22Rv1 (cell line): ENCODE results near the gene SND1.

ENCODE experiments used
- H3K27ac ChIP-seq: fragments of 450-650 bp; 2 replicates; pipeline ENCODE4 v1.5.1; 2017
- ZFX ChIP-seq: fragments of 450-650 bp; IDR thresholded peaks from 2 replicates; pipeline ENCODE4 v1.6.1; 2017; ENCODE audit warnings: antibody characterized with exemption, borderline replicate concordance
- TF ChIP-seq, protein P1 (sequence below): fragments of 450-650 bp; IDR thresholded peaks from 2 replicates; pipeline ENCODE4 v1.5.1; 2017; ENCODE audit warnings: mild to moderate bottlenecking

SND1 gene

DNA sequence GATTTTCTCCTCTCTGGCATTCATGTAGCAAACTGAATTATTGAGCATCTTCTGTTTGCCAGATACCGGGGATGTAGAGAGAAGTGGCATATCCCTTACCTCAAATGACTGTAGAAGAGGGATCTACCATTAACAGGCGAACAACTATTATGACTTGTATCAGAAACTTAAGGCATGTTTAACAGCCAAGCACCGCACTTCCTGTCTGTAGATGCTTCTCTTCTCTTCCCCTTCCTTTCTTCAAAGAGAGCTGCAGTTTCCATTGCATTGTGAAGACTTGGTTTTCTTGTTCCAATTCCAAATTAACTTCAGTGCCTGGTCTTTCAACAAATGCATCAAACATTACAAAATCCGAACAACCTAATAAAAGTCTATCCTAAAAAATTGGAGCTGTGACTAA lies 330.0 kb downstream of the SND1 start:
- H3K27ac ChIP-seq: no peak overlapping the region
- no peak for TF ChIP-seq ZFX
- TF ChIP-seq, protein P1, sequence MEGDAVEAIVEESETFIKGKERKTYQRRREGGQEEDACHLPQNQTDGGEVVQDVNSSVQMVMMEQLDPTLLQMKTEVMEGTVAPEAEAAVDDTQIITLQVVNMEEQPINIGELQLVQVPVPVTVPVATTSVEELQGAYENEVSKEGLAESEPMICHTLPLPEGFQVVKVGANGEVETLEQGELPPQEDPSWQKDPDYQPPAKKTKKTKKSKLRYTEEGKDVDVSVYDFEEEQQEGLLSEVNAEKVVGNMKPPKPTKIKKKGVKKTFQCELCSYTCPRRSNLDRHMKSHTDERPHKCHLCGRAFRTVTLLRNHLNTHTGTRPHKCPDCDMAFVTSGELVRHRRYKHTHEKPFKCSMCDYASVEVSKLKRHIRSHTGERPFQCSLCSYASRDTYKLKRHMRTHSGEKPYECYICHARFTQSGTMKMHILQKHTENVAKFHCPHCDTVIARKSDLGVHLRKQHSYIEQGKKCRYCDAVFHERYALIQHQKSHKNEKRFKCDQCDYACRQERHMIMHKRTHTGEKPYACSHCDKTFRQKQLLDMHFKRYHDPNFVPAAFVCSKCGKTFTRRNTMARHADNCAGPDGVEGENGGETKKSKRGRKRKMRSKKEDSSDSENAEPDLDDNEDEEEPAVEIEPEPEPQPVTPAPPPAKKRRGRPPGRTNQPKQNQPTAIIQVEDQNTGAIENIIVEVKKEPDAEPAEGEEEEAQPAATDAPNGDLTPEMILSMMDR: no peak

DNA sequence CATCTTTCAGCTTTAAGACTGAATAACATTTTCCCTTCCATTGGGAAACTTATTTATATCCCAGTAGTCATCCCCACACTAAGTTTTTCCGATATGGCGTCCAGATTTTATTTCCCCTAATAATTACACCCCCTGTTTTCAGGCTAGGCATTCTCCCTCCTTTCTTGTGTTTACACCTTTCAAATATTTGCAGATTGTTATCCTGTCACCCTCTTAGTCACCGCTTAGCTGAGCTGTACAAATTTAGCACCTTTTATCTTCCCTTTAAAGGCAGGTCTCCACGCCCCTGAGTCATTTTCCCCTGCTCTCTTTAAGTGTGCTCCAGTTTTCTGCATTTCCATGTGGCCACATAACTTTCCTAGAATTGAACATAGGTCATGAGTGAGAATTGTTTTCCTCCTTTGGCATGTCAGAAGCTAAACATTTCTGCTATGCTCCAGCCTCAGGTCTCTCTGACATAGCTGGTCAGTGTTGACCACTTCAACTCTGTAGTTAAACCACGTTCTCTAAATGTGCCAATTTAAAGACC lies 331.9 kb downstream of the SND1 start:
- no peak overlapping the region for H3K27ac ChIP-seq

DNA sequence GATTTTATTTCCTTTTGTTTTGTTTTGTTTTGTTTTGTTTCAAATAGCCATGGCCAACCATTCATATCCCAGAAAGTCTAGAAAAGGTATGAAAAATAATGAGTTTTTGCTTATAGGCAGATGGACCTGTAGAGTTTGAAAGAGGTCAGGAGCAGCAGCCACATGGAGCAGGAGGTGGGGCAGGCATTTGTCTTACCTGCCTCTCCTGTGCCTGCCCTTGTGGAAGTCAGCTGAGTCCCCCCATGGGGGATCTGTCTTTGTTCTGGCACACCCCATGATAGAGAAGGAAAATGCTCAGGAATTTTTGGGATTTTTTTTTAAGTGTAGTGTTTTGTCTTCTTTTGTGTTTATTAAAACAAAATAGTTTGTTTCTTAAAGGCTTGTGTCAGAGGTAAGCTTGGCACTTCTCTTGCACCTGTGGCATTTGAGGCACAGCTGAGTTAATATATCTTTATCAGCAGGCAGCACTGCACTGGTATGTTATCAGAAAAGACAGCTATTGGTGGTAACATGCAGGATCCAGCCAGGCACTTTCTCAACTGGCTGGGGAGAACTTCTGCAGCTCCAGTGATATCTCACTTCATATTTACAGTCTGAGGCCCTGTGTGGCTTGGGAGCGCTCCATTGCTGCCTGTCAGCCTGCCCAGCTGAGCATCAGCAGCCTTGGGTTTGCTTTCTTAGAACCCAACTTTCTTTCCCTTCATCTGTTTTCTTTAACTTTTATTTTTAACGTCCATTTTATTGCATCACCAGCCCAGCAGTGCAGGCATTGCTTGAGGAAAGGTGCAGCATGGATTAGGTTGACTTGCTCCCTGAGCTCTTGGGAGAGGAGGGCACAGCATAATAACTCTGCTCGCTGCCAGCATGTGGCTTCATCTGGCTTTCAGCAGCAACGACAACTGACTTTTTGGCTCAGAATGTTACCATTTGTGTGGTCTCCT lies 334.9 kb downstream of the SND1 start:
- TF ChIP-seq ZFX: no peak
- TF ChIP-seq, protein P1: no peak

More for the DNA sequence above, 331.9 kb downstream of the SND1 start:
- no peak for TF ChIP-seq ZFX
- TF ChIP-seq, protein P1: no peak

DNA sequence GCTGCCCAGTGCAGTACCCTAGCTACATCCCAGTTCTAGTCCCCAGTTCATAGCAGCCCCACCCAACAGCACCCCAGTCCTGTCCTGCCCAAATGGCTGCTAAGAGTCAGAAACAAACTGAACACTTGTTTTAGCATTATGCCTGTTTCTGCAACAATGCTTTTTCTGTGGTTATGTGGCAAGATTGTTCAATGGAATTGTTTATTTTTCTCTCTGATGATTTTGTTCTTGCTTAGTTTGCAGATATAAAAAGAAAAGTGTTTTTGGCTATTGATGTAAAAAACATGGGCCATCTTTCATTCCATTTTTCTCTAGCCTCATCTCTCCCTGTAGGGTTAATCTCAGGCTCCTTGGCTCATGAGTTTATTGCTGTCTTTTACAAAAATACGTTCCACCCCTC lies 336.8 kb downstream of the SND1 start:
- TF ChIP-seq, protein P1: no peak
- no peak for TF ChIP-seq ZFX
- no peak overlapping the region for H3K27ac ChIP-seq

More for the DNA sequence above, 334.9 kb downstream of the SND1 start:
- H3K27ac ChIP-seq: no peak overlapping the region

DNA sequence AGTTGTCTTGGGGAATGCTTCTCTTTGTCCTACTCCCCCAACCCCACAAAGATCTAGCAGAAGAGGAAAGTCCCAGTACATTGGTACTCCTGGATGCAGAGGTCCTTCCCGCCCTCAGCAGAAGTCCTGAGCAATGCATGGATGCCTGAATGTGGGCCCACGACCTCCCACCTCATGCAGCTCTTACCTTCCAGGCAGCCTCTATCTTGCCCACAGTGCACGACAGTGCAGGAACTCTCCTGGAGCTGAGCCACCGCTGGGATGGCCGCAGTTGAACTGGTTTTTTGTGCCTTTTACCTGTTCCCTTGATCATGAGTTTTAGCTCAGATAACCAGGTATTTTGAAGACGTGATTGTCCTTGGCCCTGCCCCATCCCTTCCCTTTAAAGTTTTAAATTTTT lies 341.3 kb downstream of the SND1 start:
- no peak overlapping the region for H3K27ac ChIP-seq
- no peak for TF ChIP-seq ZFX
- TF ChIP-seq, protein P1: no peak

DNA sequence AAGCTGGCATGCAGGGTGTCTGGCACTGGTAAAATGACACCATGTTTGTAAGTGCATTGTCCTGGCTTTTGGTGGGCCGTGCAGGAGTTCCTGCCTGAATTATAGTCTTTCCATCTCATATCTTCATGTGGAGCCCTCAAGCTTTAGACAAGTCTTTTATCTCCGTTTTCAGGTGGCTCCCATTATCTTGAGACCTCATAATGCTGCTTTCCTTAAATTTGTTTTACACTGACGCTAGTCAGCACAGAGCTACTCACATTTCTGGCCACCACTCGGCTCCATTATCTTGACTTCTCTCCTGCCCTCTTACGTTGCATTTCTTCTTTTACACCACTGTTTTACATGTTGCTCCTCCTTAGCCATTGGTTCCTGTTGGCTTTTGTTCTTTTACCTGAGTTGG lies 342.0 kb downstream of the SND1 start:
- H3K27ac ChIP-seq: no peak overlapping the region
- TF ChIP-seq, protein P1: no peak
- no peak for TF ChIP-seq ZFX
